RKO (cell line): ENCODE measurements around the gene DESI1.

ENCODE experiments used
- DNase-seq: peaks from one replicate; pipeline ENCODE4 v3.0.0-alpha.2; 2016; ENCODE audit warnings: low spot score

Gene DESI1

DNA sequence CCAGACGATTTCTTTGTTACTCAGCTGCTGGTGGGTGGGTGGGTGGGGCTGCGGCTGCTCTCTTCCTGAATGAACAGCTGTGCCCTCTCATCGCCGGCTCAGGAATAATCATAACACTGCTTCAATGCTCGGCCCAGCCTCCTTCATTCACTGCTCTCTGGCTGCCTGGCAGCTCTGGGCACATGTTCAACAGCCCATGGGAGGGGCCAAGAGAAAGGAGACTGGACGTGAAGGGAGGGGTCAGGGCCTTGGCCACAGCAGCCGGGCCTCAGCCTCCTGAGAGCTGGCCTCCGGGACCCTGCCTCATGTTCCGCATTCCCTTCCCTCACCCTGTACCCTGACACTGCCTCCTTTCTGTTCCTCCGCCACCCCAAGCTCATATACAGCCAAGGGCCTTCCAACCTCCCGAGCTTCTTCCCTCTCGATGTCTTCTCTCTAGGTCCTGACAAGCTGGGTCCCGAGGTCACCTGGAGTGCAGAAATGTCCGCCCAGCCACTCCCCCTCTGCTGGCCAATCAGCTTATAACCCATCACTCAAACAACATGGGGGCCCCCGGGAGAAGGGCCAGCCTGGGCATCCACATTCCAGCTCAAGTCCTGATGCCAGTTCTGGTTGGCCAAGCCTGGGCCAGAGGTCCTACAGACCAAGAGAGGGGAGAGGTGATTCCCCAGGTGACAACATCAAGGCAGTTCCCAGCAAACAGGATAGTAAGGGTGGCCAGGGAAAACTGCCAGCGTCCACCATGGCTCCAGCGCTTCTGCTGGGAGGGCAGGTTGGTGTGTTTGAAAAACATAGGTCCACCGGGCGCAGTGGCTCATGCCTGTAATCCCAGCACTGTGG is 63.2 kb downstream of the DESI1 start:
- no peak for DNase-seq

DNA sequence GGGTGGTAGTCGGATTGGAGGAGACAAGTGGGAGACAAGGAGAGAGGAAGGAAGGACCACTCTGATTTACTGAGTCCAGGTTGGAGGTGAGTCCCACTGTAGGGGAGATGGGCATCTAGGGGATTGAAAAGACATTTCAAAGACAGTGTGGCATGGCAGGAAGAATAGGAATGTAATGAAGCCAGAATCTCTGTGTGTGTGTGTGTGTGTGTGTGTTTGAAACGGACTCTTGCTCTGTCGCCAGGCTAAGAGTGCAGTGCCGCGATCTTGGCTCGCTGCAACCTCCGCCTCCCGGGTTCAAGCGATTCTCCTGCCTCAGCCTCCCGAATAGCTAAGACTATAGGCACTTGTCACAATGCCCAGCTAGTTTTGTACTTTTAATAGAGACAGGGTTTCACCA is 64.3 kb downstream of the DESI1 start:
- no peak for DNase-seq

DNA sequence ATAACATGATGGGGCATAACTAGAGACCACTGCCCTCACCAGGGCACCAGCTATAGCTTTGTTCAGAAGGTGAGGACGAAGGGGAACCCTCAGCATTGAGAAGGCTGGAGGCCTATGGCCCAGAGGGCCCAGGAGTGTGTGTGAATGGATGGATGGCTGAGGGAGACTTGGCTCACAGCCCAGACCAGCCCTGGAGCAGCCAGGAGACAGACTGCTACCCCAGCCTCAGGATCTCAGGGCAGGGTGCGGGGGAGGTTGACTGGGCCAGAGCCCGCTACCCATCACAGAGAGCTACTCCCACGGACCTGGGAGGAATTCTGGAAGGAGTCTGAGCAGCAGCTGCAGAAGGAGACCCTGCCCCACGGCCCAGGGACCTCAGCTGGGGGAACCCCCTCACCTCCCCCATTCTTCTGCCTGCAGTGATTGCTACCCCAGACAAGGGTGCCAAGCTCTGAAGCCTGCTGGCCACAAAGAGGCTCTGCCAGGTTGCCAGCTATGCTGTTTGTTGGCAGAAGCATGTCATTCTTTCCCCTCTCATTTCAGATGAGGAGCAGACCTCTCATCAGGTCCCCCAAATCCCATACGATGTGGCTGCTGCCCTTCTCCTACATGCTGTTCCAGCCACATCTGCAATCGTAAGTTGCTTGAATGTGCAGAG is 65.4 kb downstream of the DESI1 start:
- DNase-seq, result no peak

DNA sequence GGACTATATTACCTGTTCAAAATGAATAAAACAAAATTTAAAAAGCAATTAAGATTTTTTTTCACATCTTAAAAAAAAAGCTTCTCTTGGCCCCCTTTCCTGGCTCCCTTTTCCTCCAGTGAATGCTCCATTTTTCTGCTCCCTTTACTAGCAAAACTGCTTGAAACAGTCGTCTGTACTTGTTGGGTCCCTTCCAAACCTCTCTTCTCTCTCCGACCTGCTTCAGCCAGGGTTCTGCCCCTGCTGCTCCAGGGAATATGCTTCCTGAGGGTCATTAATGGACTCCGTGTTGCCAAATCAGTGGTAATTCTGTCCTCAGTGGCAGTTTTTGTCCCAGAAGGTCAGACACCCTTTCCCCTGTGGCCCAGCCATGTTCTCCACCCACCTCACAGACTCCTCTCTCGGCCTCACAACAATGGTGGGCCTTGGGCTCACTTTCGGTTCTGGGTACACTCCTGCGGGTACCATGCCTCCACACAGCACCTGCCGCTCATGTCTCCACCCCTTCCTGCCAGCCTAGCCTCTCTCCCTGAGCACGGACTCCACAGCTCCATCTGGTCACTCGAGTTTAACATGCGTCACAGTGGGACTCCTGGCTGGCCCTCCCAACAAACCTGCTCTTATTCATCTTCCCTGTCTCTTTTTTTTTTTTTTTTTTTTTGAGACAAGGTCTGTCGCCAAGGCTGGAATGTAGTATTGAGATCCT is 68.8 kb downstream of the DESI1 start:
- no peak for DNase-seq

DNA sequence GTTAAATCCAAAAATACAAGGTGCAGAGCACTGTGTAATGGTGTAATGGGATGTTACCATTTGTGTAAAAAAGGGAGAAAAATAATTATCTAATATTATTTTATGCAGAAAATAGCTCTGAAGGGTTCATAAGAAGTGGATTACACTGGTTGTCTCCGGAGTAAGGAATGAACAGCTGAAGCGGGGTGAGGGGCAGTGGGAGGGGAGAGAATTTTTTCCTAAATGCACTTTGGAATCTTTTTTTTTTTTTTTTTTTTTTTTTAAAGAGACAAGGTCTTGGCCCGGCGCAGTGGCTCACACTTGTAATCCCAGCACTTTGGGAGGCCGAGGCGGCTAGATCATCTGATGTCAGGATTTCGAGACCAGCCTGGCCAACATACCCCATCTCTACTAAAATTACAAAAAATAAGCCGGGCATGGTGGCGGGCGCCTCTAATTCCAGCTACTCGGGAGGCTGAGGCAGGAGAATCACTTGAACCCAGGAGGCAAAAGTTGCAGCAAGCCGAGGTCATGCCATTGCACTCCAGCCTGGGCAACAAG is 69.8 kb downstream of the DESI1 start:
- DNase-seq, result no peak

DNA sequence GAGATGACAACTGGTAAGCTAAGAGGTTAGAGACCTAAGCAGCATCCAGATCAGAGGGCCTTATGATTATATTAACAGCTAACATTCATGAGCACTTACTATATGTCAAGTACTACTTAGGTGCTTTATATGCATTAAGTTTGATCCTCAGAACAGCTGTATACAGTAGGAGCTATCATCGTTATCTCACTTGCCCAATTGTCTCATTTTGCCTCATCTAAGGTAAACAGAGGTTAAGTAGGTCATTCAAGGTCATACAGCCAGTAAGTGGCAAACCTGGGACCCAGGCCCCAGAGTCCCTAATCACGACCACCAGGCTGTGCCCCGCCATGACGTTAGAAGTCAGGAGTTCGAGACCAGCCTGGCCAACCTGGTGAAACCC is 72.0 kb downstream of the DESI1 start:
- no peak for DNase-seq
